NCI-H1694 treated with DMSO at 0.1 percent for 48 hours (cell line): ENCODE measurements around the gene TMOD1.
A peak's percentile ranks its signal among the peaks of the same experiment; 100 is the strongest.
"Not testable (repeated sequence)": the region's sequence is repeated elsewhere in the genome, so short reads cannot be mapped to it uniquely, and the experiment has no call there.

ENCODE experiments used
- DNase-seq: peaks from one replicate; lab custom pipeline; 2025; lab: John Stamatoyannopoulos, UW

TMOD1 gene

DNA sequence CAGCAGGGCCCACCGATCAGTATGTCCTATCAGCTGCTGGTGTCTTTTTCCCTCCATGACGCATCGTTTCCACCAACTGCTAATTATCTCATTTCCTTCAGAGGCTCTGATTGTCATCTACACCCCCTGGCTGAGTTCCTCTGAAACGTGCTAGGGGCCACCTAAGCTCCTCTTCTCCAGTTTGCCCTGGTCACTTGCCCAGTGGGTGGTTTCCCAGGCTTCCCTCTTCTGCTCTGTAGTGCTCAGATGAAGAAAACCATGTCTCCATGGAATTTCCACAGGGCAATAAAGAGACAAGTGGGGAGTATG lies 66.4 kb downstream of the TMOD1 start:
- DNase-seq = no peak

DNA sequence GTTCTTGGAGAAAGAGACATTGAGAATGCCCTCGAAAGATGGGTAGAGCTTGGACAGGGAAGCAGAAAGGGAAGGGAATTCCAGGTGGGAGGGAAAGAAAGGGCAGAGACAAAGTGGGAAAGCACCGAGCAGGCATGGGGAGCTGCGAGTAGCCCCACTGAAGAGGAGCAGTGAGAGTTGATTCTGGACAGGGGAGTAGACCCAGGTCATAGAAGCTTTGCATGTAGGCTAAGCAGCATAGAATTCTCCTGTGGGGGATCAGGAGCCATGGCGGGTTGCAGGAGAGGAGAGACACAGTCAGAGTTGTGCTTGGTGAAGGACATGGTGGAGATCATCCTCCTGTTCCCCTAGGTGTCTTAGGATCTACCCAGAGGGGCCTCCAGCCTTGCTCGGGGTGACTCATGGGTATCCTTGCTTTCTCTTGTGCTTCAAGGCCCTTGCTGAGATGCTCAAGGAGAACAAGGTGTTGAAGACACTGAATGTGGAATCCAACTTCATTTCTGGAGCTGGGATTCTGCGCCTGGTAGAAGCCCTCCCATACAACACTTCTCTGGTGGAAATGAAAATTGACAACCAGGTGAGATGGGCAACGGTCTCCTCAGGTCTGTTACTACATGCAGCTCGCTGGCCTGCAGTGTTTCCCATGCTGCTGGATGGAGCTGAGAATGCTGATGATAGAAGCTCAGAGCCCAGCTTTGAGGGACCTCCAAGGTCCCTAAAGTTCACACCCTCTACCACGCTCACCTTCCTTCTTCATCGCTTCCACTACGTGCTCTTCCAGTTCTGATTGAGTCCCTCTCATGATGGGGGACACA lies 67.2 kb downstream of the TMOD1 start:
- no peak for DNase-seq

DNA sequence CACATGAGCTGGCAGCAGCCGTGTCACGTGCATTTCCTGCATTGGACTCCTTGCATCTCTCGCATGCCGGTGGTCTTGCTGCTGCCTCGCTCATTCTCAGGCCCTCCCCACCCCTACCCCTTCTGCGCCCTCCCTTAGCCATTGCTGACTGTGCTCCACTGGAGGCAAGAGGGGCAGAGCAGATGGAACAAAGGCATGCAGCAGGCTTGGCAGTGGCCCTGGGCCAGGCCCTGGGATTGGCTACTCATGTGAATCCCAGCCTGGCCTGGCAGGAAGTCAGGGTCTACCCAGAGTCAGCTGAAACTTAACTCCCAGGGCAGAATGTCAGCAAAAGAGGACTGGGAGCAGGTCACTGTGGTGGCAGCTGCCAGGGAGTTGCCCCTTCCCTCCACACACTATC lies 69.4 kb downstream of the TMOD1 start:
- DNase-seq = no peak

DNA sequence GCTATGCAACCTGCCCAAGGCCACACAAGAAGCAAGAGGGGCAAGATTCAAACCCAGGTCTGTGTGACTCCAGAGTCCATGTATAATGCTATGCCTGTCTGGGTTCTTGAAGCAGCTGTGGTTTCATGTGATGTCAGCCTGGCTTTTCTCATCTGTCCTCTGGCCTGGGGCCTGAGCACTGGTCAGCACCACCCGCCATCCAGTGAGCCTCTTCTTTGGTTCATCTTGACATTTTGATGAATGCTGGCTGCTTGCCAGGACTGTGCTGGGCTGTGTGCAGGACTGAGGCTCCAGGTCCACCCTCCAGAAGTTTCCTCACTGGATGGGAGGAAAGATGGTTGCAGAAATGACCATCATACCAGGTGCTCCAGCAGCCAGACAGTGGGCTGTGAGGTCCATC lies 70.2 kb downstream of the TMOD1 start:
- no peak for DNase-seq

DNA sequence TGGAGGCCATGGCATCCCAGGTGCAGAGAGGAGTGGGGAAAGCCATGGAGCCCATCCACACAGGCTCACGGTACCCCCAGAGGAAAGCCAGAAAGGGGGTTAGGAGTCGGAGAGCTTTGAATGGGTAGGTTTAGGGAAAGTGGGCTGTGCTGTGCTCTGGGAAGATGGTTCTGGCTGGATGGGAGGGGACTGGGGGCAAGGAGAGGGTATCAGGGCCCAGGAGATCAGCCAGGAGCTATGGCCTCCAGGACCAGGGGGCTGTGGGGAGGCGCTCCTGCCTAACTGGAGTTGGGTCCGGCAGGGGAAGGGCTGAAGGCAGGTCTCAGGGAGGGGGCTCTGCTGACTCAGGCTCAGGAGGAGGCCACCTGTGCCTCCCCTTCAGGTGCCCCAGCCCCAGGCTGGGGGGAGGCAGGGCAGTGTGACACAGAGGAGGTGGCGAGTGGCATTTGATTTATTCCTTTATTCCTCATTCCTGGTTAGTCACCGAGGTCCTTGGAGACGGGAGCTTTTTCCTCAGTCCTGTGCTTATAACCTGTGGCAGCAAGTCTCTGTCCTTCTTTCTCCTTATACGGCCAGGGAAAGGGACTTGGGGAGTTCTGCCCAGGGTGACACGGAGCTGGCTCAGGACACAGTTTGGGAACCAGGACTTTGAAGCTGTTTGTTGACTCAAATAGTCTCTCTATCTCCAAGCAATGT lies 70.9 kb downstream of the TMOD1 start:
- no peak for DNase-seq

DNA sequence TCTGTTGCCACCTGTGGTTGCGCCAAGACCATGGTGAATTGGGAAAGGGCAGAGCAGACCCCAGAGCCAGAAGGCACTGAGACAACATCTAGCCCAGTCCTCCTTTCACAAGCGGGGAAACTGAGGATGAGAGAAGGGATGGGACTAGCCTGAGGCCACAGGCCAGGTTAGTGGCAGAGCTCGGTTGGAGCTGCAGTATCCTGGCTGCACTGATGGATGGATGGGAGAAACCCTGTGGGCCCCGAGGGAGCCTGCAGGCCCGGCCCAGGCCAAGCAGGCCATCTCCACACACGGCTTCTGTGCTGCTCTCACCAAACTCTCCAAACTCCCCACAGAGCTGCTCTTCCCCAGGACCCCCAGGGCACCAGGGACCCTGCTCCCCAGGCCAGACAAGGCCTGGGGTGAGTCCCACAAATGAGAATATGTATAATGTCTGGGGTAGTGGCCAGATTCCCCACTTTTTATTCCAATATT lies 71.5 kb downstream of the TMOD1 start:
- DNase-seq = no peak

DNA sequence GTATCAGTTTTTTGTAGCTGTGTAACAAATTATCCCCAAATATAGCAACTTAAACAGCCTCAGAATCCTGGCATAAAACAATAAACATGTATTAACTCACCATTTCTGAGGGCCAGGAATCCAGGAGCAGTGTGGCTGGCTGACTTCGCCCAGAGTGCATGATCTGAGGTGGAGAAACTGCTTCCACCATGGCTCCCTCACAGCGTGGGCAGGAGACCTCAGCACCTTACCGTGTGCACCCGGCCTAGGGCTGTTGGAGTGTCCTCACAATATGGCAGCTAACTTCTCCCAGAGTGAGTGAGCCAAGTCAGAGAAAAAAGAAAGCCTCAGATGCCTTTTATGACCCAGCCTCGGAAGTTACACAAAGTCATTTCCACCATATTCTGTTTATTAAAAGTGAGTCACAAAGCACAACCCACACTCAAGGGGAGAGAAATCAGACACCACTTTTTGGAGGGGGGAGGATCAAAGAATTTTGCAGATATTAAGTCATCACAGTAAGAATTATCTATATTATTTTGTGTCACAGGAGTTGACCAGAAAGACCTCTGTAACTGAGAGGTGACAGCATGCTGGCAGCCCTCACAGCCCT lies 72.1 kb downstream of the TMOD1 start:
- DNase-seq = no peak

DNA sequence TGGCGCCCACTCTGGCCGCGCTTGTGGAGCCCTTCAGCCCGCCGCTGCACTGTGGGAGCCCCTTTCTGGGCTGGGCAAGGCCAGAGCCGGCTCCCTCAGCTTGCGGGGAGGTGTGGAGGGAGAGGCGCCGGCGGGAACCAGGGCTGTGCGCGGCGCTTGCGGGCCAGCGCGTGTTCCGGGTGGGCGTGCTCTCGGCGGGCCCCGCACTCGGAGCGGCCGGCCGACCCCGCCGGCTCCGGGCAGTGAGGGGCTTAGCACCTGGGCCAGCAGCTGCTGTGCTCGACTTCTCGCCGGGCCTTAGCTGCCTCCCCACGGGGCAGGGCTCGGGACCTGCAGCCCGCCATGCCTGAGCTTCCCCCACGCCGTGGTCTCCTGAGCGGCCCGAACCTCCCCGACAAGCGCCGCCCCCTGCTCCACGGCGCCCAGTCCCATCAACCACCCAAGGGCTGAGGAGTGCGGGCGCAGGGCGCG lies 72.7 kb downstream of the TMOD1 start:
- not testable (repeated sequence) for DNase-seq

DNA sequence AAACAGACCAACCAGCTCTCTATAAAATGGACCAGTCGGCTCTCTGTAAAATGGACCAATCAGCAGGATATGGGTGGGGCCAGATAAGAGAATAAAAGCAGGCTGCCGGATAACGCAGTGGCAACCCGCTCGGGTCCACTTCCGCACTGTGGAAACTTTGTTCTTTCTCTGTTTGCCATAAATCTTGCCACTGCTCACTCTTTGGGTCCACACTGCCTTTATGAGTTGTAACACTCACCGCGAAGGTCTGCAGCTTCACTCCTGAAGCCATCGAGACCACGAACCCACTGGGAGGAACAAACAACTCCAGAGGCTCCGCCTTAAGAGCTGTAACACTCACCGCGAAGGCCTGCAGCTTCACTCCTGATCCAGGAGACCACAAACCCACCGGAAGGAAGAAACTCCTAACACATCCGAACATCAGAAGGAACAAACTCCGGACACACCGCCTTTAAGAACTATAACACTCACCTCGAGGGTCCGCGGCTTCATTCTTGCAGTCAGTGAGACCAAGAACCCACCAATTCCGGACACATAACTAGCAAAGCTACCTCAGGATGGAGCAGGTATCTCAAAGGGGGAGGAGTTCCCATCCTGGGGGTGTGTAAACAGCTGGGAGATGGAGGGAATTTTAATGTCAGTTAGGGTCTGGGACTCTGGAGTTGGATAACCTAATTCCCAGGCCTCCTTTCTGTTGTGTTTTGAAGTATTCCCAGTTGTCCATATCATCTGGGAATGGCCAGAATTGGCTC lies 73.6 kb downstream of the TMOD1 start:
- DNase-seq = not testable (repeated sequence)

DNA sequence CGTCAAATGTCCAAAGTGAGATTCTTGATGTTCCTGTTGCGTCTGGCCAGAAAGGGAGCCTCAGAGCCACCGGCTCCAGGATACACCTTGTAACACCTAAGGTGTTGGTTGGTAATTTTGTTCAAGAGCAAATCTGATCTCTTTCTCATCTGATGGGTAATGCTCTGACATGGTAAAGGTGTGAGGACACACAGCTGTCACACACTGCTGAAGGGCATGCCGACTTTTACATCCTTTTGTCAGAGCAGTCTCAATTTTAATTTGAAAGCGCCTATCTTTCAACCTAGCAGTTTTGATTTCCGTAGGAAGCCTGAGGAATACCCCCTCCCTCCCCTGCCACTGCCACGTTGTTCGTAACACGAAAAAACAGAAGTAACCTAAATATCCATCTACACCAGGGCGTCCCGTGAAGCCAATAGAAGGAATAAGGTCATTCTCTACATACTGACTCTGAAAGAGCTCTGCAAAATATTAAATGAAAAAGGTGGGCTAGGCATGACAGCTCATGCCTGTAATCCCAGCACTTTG lies 74.3 kb downstream of the TMOD1 start:
- no peak for DNase-seq

DNA sequence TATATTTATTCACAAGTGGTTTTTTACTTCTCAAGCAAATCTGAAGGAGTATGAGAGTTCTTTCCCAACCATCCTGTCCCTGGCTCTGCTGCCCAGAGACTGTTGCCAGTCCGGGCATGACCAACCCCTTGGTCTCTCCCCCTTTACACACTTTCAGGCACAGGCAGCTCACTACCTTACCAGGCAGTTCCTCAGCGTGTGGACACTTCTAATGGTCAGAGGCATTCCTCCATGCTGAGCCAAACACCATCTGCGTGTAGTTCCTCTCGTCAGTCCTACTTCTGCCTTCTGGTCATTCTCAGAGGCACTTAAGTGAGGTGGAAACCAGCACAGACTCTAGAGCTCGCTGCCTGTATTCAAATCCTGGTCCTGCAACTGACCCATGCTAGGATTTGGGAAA lies 75.6 kb downstream of the TMOD1 start:
- no peak for DNase-seq

DNA sequence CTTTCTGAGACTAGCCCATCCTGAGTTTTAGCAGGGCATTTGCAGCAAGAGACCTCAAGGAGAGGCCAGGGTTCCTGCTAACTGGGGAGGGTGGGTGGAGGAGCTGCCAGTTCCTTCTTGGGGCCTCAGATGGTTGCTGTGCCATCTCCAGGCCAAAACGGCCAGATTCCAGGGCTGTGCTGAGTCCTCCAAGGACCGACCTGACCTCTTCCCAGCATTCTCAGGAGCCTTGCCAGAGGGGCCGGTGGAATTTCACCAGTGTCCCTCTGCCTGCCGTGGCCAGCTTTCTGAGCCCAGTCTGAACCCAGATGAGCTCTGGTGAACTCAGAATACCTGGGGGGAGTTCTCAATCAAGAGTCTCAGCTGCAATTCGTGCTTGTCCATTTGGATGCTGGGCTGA lies 77.4 kb downstream of the TMOD1 start:
- DNase-seq = no peak

DNA sequence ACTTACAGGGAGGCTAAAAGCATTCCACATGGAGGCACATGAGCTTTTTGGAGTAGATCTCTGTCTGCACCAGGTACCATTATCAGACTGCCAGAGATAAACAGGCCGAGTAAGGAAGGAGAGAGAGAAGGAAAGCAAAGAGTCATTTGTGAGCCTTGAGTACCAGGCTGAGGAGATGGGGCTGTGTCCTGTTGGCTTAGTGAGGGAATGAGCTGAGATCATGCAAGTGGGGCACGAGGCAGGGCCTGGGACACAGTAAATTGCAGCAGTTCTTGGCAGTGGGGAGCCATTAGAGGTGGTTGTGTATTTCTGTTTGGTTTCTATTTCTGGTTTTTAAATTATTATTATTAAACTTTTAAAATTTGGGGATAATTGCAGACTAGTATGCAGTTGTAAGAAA lies 78.4 kb downstream of the TMOD1 start:
- DNase-seq = no peak

DNA sequence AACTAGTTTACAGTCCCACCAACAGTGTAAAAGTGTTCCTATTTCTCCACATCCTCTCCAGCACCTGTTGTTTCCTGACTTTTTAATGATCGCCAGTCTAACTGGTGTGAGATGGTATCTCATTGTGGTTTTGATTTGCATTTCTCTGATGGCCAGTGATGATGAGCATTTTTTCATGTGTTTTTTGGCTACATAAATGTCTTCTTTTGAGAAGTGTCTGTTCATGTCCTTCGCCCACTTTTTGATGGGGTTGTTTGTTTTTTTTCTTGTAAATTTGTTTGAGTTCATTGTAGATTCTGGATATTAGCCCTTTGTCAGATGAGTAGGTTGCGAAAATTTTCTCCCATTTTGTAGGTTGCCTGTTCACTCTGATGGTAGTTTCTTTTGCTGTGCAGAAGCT lies 80.1 kb downstream of the TMOD1 start:
- DNase-seq = not testable (repeated sequence)

DNA sequence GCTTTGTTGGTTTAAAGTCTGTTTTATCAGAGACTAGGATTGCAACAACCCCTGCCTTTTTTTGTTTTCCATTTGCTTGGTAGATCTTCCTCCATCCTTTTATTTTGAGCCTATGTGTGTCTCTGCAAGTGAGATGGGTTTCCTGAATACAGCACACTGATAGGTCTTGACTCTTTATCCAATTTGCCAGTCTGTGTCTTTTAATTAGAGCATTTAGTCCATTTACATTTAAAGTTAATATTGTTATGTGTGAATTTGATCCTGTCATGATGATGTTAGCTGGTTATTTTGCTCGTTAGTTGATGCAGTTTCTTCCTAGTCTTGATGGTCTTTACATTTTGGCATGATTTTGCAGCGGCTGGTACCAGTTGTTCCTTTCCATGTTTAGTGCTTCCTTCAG lies 83.3 kb downstream of the TMOD1 start:
- DNase-seq = not testable (repeated sequence)

DNA sequence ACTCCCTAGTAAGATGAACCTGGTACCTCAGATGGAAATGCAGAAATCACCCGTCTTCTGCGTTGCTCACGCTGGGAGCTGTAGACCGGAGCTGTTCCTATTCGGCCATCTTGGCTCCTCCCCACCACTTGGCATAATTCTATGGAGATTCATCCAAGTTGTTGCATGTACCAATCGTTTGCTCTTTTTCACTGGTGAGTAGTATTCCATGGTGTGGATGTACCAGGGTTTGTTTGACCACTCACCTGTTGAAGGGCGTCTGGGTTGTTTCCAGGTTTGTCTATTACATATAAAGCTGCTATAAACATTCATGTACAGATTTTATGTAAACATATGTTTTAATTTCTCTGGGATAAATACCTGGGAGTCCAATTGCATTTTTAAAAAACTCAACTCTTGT lies 85.4 kb downstream of the TMOD1 start:
- DNase-seq = not testable (repeated sequence)

DNA sequence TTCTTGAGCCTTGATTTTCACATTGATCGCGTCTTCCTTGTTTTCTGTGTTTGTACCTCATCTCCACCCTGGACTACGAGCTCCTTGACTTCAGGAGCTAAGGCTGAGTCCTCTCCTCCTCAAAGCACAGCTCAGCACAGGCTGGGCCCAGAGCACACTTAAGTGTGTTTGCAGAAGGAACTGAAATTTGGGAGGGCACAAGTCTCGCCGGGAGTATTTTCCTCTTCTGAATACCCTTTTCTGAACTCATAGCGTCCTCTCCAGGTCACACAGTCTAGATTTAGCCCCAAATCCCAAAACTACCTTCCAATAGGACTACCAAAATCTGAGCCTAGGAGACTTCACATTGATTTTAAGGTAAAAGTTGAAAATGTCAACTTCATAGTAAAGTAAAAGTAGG lies 90.1 kb downstream of the TMOD1 start:
- DNase-seq = no peak

DNA sequence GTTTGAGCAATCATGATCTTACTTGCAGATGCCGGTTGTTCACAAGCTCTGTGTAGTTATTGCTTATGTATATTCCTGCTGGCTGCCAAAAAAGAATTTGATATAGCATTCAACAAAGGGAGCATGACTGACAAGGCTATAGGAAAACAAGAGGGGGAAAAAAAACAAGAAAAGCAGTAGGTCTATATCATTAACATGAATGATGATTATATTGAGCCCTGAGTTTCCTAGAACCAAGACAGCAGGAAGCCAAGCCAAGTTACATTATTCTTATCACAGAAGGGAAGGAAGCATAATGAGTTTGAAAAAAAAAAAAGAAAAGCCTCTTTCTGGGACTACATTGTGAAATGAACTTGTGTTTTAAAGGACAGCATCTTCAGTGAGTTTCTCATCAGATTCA lies 90.7 kb downstream of the TMOD1 start:
- DNase-seq = no peak

DNA sequence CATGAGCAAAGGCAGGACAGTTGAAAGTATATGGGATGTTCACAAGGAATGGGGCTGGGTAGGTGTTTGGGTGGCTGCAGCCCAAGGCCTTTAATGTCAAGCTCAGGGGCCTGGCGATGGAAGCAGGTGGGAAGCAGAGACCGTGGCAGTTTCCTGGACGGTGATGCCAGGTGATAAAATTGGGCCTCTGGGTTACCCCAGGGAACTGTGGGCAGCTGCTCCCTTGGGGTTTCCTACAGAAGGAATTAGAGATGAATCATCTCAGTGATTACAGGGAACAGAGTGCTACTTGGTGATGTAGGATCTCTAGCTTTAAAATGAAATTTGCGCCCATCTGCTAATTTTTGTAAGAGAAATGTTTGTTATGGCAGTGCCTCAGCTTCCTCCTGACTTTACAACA lies 92.5 kb downstream of the TMOD1 start:
- no peak for DNase-seq

DNA sequence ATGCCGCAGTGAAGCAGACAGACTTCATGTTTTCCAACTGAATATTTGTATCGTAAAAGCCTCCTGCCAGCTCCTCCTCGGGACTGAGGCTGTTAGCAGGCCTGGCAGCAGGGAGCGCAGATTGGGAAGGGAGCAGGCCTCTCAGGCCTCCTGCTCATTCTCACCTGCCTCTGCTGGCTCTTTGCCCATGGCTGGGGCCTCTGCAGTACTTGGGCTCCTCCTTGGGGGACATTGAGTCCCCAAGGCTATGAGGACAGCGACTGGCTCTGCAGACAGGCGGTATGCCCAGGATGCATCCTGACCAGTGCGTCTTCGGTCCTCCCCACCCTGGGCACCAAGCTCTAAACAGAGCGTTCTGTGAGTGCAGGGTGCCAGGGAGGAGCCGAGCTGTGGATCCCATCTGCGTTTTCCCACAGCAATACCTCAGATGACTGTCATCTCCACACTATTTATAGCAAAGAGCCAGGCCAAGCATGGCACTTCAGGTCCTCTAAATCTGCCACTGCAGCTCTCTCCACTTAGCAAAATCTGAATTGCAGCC lies 93.0 kb downstream of the TMOD1 start:
- DNase-seq = peak; percentile 87

DNA sequence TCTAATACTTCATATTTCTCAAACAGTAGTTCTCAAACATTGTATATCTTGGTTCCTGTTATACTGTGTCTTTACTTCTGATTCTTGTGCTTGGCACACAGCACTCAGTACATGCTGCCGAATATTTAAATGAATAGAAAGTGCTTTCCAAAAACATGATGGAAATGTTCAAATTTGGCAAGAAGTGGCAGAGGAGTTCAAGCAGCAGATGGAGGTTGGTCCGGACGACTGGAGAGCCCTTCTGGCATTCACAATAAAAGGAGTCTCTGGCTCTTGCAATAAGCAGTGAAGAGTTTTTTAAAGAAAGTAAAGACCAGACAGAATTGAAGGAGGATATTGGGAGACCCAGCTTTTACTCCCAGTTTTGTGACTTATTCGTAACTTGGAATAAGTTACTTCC lies 95.4 kb downstream of the TMOD1 start:
- DNase-seq = peak; percentile 42
